Hepatocyte (in vitro differentiated cells): Measurements from ENCODE around the gene EGFL7.

Experiments
- EZH2 ChIP-seq: fragments of 200-600 bp; sonication (generic); IDR thresholded peaks from 2 replicates; pipeline ENCODE4 v1.6.1; 2016; ENCODE audit warnings: antibody characterized with exemption, mild to moderate bottlenecking, borderline replicate concordance
- TF ChIP-seq, protein P1 (sequence below): fragments of 200-600 bp; sonication (generic); IDR thresholded peaks from 2 replicates; pipeline ENCODE4 v1.5.1; 2016; ENCODE audit warnings: antibody characterized with exemption, mild to moderate bottlenecking; ENCODE audit not compliant: poor library complexity

DNA sequence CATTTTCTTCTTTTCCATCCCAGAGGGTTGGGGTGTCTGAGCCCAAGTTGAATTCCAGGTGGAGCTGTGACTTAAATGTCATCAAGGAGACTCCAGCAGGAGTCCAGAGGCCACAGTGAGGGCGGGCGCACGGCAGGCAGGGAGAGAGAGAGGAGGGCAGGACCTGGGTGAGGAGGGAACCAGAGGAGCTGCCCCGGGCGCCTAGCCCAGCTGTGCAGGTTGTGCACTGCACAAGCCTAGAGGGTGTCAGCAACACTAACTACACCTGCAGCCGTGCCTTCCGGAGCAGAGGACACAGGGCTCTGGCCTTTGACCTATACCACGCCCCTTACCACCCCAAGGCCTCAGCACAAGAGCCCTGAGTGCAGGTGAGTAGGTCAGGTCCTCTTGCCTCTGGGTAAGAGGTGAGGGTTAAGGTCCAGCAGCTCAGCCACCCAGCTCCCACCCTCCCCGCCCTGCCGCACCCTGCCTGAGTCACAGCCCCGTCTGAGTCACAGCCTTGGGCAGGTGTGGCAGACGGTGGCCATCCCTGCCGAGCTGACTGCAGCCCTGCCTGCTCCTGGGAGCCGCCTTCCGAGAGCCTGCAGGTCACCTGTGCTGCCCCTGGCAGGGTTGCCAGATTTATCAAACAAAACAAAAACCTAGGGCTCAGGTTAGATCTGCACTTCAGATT is 30.9 kb downstream of the EGFL7 start:
- TF ChIP-seq, protein P1, sequence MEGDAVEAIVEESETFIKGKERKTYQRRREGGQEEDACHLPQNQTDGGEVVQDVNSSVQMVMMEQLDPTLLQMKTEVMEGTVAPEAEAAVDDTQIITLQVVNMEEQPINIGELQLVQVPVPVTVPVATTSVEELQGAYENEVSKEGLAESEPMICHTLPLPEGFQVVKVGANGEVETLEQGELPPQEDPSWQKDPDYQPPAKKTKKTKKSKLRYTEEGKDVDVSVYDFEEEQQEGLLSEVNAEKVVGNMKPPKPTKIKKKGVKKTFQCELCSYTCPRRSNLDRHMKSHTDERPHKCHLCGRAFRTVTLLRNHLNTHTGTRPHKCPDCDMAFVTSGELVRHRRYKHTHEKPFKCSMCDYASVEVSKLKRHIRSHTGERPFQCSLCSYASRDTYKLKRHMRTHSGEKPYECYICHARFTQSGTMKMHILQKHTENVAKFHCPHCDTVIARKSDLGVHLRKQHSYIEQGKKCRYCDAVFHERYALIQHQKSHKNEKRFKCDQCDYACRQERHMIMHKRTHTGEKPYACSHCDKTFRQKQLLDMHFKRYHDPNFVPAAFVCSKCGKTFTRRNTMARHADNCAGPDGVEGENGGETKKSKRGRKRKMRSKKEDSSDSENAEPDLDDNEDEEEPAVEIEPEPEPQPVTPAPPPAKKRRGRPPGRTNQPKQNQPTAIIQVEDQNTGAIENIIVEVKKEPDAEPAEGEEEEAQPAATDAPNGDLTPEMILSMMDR: no peak
- no peak for TF ChIP-seq EZH2
